Osteoblast (primary cell): ENCODE results near the gene FXYD5. TPM values are rescaled to one million over a fixed set of nuclear protein-coding genes. Genes with fewer than 3 reads are reported as not detected.
"Not testable (repeated sequence)": the region's sequence is repeated elsewhere in the genome, so short reads cannot be mapped to it uniquely, and the experiment has no call there.

Experiments used
- DNase-seq: peaks from one replicate; pipeline ENCODE4 v3.0.0; 2011; ENCODE audit warnings: low spot score, mixed read lengths; ENCODE audit not compliant: insufficient read length; ENCODE audit errors: missing footprints
- H2AFZ ChIP-seq: 2 replicates; pipeline ENCODE4 v1.6.0; 2011; ENCODE audit warnings: mild to moderate bottlenecking, low read length
- H3K27ac ChIP-seq: 2 replicates; pipeline ENCODE4 v1.5.1; 2011; ENCODE audit warnings: mild to moderate bottlenecking, low read depth, low read length, moderate library complexity
- H3K27me3 ChIP-seq: 2 replicates; pipeline ENCODE4 v1.6.0; 2012; ENCODE audit warnings: mild to moderate bottlenecking, control low read depth, inconsistent platforms, low read length, moderate library complexity; ENCODE audit not compliant: insufficient read depth
- H3K36me3 ChIP-seq: 2 replicates; pipeline ENCODE4 v1.5.1; 2011; ENCODE audit warnings: mild to moderate bottlenecking, low read length, control low read depth, moderate library complexity; ENCODE audit not compliant: insufficient read depth
- H3K4me1 ChIP-seq: 2 replicates; pipeline ENCODE4 v1.5.1; 2011; ENCODE audit warnings: mild to moderate bottlenecking, low read length, control low read depth, moderate library complexity; ENCODE audit not compliant: insufficient read depth
- H3K4me2 ChIP-seq: 2 replicates; pipeline ENCODE4 v1.6.0; 2011; ENCODE audit warnings: mild to moderate bottlenecking, low read length; ENCODE audit not compliant: insufficient read depth
- H3K4me3 ChIP-seq: fragments of 200-600 bp; sonication (generic); 3 replicates; pipeline ENCODE4 v1.5.1; 2012; ENCODE audit warnings: mild to moderate bottlenecking, low read length, inconsistent platforms; ENCODE audit not compliant: insufficient read depth
- H3K79me2 ChIP-seq: 2 replicates; pipeline ENCODE4 v1.6.0; 2012; ENCODE audit warnings: mild to moderate bottlenecking, low read length, control low read depth, inconsistent platforms; ENCODE audit not compliant: insufficient read depth
- H3K9me3 ChIP-seq: 2 replicates; pipeline ENCODE4 v1.5.1; 2011; ENCODE audit warnings: low read depth, low read length, control low read depth
- H4K20me1 ChIP-seq: 2 replicates; pipeline ENCODE4 v1.6.0; 2012; ENCODE audit warnings: mild to moderate bottlenecking, low read length, control low read depth; ENCODE audit not compliant: insufficient read depth
- CTCF ChIP-seq: IDR thresholded peaks from 2 replicates; pipeline ENCODE4 v1.5.1; 2011; ENCODE audit warnings: mild to moderate bottlenecking, low read depth, low read length, moderate library complexity; ENCODE audit errors: extremely low read depth
- total RNA-seq: library from RNA; depleted of rRNA; stranded (reverse); fragments of >200 nt; gene quantifications from 2 replicates; pipeline ENCODE4 v1.2.3, GENCODE V29; 2012

FXYD5 gene
- total RNA-seq, 1 donor: 29.0 TPM

GRCh38 chr19:35195830-35196229 lies 41.3 kb downstream of the FXYD5 start:
- no peaks in the 10 kb centered on the region for H4K20me1 ChIP-seq
- H3K27ac ChIP-seq: no peak overlapping the region
- no peak for TF ChIP-seq CTCF
- no peak overlapping the region for H3K4me3 ChIP-seq
- no peaks in the 10 kb centered on the region for H3K79me2 ChIP-seq
- no peaks in the 10 kb centered on the region for H3K4me1 ChIP-seq
- peak; percentile 1 for DNase-seq
- H3K9me3 ChIP-seq: no peaks in the 10 kb centered on the region
- no peak overlapping the region for H3K4me2 ChIP-seq
- peaks cover 2% of the 10 kb centered on the region for H3K27me3 ChIP-seq
- no peak overlapping the region for H2AFZ ChIP-seq
- no peaks in the 10 kb centered on the region for H3K36me3 ChIP-seq

- H3K79me2 ChIP-seq, H4K20me1 ChIP-seq, H3K4me3 ChIP-seq, H3K36me3 ChIP-seq, H2AFZ ChIP-seq, H3K27me3 ChIP-seq, H3K9me3 ChIP-seq, H3K4me2 ChIP-seq, H3K27ac ChIP-seq, H3K4me1 ChIP-seq: not testable (repeated sequence)
- DNase-seq: peak; percentile 13
Observed at GRCh38 chr19:35196861-35197260, 42.3 kb downstream of the FXYD5 start.

- DNase-seq: no peak
- Histone ChIP-seq H3K27ac (no peak overlapping the region), H4K20me1 (no peaks in the 10 kb centered on the region), H3K4me1 (no peaks in the 10 kb centered on the region), H3K4me3 (no peak overlapping the region), H3K36me3 (no peaks in the 10 kb centered on the region), H3K27me3 (peaks cover 9% of the 10 kb centered on the region), H3K4me2 (no peak overlapping the region), H2AFZ (no peak overlapping the region), H3K79me2 (no peaks in the 10 kb centered on the region), H3K9me3 (no peaks in the 10 kb centered on the region)
- TF ChIP-seq CTCF: no peak
Observed at GRCh38 chr19:35199481-35199880, 44.9 kb downstream of the FXYD5 start.

GRCh38 chr19:35202722-35203688 lies 48.5 kb downstream of the FXYD5 start:
- Histone ChIP-seq H3K4me2 (no peak overlapping the region), H3K27ac (no peak overlapping the region), H3K27me3 (peaks cover 9% of the 10 kb centered on the region), H3K4me1 (no peaks in the 10 kb centered on the region), H3K79me2 (no peaks in the 10 kb centered on the region), H3K4me3 (no peak overlapping the region), H3K36me3 (no peaks in the 10 kb centered on the region), H4K20me1 (no peaks in the 10 kb centered on the region), H3K9me3 (no peaks in the 10 kb centered on the region), H2AFZ (no peak overlapping the region)
- no peak for TF ChIP-seq CTCF
- DNase-seq: no peak
